Thyroid gland (tissue), 4 donors: Measurements from ENCODE around the gene HIPK2.

Experiments used
- POLR2A ChIP-seq, 2 donors: fragments of 450-650 bp; IDR thresholded peaks; one replicate each; pipeline ENCODE4 v1.6.1; 2017; ENCODE audit warnings: antibody characterized with exemption in 2 of 2, mild to moderate bottlenecking in 2 of 2, moderate library complexity in 1 of 2
- TF ChIP-seq, protein P1 (sequence below), 6 experiments: fragments of 200-600 bp in 3 of 6; fragments of 450-650 bp in 3 of 6; sonication (generic) in 3 of 6; IDR thresholded peaks; one replicate each; pipeline ENCODE4 v1.5.1; 2016 to 2019; ENCODE audit warnings: antibody characterized with exemption in 6 of 6, mild to moderate bottlenecking in 2 of 6, inconsistent platforms in 1 of 6, moderate library complexity in 1 of 6

DNA sequence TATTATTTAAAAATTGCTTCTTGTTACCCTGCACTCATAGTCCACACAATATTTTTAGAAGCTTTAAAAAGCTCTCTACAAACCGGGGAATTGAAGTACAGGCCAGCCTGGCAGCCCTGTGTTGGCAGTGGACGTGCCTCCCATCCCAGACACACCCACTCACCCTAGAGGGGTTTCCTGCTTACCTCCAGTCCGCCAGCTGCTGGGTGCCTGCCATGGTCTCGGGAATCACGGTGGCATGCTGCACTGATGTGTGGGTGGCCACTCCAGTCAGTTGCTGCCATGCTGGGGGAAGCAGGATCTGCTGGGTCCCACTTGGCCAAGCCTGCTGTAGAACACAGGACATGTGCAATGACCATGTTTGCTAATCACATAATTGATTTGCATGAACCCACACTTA is 173.9 kb downstream of the HIPK2 start:
- no peak for TF ChIP-seq POLR2A (IDR thresholded peaks at IDR 0.05)
- TF ChIP-seq, protein P1, sequence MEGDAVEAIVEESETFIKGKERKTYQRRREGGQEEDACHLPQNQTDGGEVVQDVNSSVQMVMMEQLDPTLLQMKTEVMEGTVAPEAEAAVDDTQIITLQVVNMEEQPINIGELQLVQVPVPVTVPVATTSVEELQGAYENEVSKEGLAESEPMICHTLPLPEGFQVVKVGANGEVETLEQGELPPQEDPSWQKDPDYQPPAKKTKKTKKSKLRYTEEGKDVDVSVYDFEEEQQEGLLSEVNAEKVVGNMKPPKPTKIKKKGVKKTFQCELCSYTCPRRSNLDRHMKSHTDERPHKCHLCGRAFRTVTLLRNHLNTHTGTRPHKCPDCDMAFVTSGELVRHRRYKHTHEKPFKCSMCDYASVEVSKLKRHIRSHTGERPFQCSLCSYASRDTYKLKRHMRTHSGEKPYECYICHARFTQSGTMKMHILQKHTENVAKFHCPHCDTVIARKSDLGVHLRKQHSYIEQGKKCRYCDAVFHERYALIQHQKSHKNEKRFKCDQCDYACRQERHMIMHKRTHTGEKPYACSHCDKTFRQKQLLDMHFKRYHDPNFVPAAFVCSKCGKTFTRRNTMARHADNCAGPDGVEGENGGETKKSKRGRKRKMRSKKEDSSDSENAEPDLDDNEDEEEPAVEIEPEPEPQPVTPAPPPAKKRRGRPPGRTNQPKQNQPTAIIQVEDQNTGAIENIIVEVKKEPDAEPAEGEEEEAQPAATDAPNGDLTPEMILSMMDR (IDR thresholded peaks at IDR 0.05), result no peak
